Stimulated activated CD4-positive, alpha-beta T cell treated with anti-CD3 and anti-CD28 coated beads, Interleukin-2, amount 100 ng/mL, for 4 hours (primary cell): Measurements from ENCODE around the gene RHPN2.

Experiments
- DNase-seq: peaks from one replicate; pipeline ENCODE4 v3.0.0-alpha.2; 2020; ENCODE audit warnings: low read depth

The RHPN2 gene

GRCh38 chr19:33064792-33065550, at the start of gene RHPN2:
Gene RHPN2, minus strand, starts transcription at chr19:33064888. Its CDS starts 36 bp downstream, at chr19:33064852.
- peak; percentile 36 for DNase-seq

DNA sequence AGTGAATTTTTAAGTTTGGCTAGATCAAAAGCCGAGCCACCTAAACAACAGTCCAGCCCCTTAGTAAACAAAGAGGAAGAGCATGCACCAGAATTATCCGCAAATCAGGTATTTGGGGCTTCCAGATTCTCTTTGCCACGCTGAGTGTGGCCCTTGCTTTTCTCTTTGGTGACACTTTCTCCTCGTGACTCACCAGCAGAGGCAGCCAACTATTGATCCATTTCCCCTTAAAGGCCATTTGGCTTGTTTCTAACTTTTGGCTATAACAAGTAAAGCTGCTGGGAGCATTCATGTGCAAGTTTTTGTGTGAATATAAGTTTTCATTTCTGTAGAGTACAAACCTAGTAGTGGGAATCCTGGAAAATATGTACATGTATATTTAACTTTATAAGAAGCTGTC, 49.6 kb upstream of the RHPN2 start:
- DNase-seq = no peak

DNA sequence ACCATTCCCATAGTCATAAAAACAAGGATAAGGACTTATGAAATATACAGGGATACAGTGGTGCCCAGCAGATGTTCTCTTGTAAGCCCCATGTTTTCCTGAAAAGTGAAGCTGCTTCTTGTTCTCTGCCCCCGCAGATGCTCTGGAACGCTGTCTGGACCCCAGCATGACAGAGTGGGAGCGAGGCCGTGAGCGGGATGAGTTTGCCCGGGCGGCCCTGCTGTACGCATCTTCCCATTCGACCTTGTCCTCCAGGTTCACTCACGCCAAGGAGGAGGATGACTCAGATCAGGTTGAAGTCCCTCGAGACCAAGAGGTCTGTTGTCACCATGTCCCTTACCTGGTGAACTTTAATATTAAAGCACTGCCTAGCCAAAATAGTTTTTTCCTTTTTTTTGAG, 46.9 kb upstream of the RHPN2 start:
- no peak for DNase-seq

- no peak for DNase-seq
These were observed 45.6 kb upstream of the RHPN2 start for GRCh38 chr19:33110137-33110910.

DNA sequence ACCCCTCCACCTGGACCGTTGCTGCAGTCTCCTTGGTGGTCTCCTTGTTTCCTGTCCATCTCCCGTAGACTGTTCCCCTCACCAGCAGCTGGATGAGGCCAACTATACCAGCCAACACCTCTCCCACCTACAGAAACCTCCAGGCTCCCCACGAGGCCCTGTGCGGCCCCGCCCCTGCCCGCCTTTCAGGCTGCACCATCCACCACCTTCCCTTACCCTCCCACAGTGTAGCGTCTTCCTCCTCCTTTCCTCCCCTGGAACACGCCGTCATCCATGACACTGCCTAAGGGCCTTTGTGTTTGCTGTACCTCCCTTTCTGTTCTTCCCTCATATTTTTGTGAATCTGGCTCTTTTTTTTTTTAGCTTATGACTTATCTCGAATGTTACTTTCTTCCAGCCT, 43.5 kb upstream of the RHPN2 start:
- DNase-seq = no peak

- no peak for DNase-seq
These were observed 38.2 kb upstream of the RHPN2 start for GRCh38 chr19:33102893-33103292.

- no peak for DNase-seq
These were observed 36.4 kb upstream of the RHPN2 start for GRCh38 chr19:33100894-33101644.

- no peak for DNase-seq
These were observed 33.4 kb upstream of the RHPN2 start for GRCh38 chr19:33098055-33098534.

DNA sequence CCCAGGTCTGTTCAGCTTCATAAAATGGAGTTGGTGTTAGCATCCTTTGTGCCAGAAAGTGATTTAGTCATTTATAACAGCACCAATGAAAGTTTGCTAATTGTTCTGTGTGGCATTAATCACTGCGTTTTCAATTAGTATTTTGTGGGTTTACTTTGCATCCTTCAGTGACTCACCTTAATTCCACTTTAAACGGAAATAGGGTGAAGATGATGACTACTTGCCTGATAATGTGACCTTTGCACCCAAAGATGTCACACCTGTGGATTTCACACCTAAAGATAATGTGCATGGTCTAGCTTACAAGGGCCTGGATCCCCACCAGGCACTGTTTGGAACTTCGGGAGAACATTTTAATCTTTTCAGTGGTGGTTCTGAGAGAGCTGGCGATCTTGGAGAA, 31.3 kb upstream of the RHPN2 start:
- no peak for DNase-seq

GRCh38 chr19:33094436-33095067, 29.9 kb upstream of the RHPN2 start:
- no peak for DNase-seq

- DNase-seq = no peak
These were observed 28.9 kb upstream of the RHPN2 start for GRCh38 chr19:33093420-33094210.

- no peak for DNase-seq
These were observed 25.5 kb upstream of the RHPN2 start for GRCh38 chr19:33090179-33090578.

- no peak for DNase-seq
These were observed 24.3 kb upstream of the RHPN2 start for GRCh38 chr19:33089010-33089409.

- no peak for DNase-seq
These were observed 22.3 kb upstream of the RHPN2 start for GRCh38 chr19:33086955-33087354.

DNA sequence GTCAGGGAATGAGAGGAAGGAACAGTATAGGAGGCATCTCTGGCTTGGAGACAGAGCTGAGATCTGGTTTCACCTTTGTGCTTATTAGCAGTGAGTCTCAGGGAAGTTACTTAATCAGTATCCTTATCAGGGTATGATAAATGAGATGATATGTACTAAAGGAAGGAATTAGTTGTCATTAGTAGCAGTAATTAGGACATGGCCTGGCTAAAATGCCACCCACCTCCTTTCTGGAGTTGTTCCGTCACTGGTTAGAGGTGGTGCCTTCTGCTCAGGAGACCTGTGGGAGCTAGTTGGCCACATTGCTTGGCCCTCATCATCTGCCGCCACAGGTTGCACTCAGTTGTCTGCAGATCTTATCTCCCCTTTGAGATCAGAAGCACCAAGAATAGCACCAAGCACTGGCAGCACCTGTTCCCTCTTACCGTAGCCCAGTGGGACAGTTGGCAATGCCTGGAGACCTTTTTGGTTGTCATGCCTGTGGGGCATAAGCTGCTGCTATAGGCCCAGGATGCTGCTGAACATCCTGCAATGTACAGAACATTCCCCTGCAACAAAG, 21.0 kb upstream of the RHPN2 start:
- no peak for DNase-seq

DNA sequence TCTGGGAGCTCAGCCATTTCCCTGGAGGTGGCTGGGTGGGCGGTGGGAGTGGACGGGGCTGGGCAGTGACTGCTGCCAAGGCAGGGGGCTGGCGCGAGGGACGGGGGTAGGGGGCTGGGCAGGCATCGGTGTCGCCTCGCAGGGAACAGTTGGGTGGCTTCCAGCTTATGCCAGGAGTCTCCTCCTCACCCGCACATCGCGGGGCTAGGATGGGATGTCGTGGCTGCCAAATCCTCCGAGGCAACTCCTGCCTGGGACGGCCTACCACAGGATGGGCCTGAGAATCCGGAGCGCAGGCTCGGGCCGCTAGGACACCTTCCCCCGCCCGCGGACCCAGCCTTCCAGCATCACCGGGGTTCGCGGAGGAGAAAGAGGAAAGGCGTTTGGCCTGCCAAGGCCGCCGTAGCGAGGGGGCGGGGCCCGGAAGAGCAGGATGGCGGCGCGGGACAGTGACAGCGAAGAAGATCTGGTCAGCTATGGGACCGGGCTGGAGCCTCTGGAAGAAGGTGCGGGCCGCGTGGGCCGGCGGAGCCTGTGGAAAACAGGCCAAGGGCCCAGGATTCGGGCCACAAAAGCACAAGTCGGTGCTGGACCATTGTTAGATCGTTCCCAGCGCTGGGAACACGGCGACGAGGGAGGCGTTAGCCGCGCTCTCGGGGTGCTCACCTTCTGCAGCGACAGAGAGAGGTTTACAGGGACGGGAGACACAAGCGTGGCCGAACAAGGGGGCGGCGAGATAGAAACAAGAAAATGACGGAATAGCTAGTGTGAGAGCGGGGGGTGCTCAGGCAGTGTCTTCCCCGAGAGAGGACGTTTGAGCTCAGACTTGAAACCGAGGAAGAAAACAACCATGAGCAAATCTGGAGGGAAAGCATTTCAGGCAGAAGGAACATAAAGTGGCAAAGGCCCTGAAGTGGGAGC, 16.3 kb upstream of the RHPN2 start, which contains the start of gene GPATCH1:
TSS of gene GPATCH1 (plus strand) at position 421 of the 921 bp plus-strand sequence. CDS start at position 434, 13 bp downstream.
- DNase-seq = peak; percentile 70

DNA sequence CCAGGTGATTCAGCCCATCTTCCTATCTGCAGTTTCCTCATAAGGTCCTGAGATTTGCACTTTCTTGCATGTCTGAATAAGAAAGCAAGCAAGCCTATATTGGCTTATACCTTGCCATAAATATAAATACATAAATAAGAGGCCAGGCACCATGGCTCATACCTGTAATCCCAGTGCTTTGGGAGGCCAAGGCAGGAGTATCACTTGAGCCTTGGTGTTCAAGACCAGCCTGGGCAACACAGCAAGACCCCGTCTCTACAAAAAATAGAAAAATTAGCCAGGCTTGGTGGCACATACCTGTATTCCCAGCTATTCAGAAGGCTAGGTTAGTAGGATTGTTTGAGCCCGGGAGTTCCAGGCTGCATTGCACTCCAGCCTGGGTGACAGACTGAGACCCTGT, 10.8 kb upstream of the RHPN2 start:
- DNase-seq = no peak

- DNase-seq = no peak
These were observed 7.2 kb upstream of the RHPN2 start for GRCh38 chr19:33071887-33072286.

GRCh38 chr19:33067121-33067520, 2.4 kb upstream of the RHPN2 start:
- no peak for DNase-seq

- DNase-seq = no peak
These were observed 1.9 kb upstream of the RHPN2 start for GRCh38 chr19:33066543-33066942.
